HEK293 (cell line): ENCODE data around the gene GSTM5.

ENCODE experiments used
- CTCF ChIA-PET: fragments of 350-600 bp; formaldehyde crosslinking; extraction: SDS; loops from one replicate; lab custom pipeline; 2021; ENCODE audit warnings: antibody characterized with exemption; lab: Yijun Ruan, JAX
- POLR2A ChIA-PET: fragments of 300-600 bp; formaldehyde crosslinking; extraction: SDS; loops from one replicate; lab custom pipeline; 2020; ENCODE audit warnings: antibody characterized with exemption, inconsistent platforms; lab: Yijun Ruan, JAX
- H3K27ac ChIP-seq: fragments of 200-500 bp; sonication (Bioruptor generic); 2 replicates; pipeline ENCODE4 v1.5.1; 2014; ENCODE audit warnings: low read depth, low read length, control low read depth, inconsistent platforms; ENCODE audit errors: extremely low read depth
- H3K36me3 ChIP-seq, 2 experiments: fragments of 200-500 bp in 1 of 2; sonication (Bioruptor generic) in 1 of 2; 1 replicate in 1 of 2; 2 replicates in 1 of 2; pipeline ENCODE4 v1.5.1; 2014 to 2017; ENCODE audit warnings: inconsistent platforms in 2 of 2, low read length in 2 of 2; ENCODE audit not compliant: control insufficient read depth in 2 of 2, insufficient read depth in 1 of 2
- H3K4me1 ChIP-seq: fragments of 200-500 bp; sonication (Bioruptor generic); 2 replicates; pipeline ENCODE4 v1.5.1; 2014; ENCODE audit warnings: mild to moderate bottlenecking, low read length, inconsistent platforms; ENCODE audit not compliant: control insufficient read depth, insufficient read depth
- H3K4me3 ChIP-seq: 2 replicates; pipeline ENCODE4 v1.5.1; 2011; ENCODE audit warnings: low read depth, mild to moderate bottlenecking, control low read depth, low read length, moderate library complexity
- H3K9me3 ChIP-seq: fragments of 200-500 bp; sonication (Bioruptor generic); 2 replicates; pipeline ENCODE4 v1.5.1; 2014; ENCODE audit warnings: low read depth, low read length, inconsistent platforms; ENCODE audit not compliant: control insufficient read depth, insufficient read depth
- KLF1 ChIP-seq: fragments of 450-650 bp; formaldehyde crosslinking; IDR thresholded peaks from 2 replicates; pipeline ENCODE4 v1.5.1; 2016; ENCODE audit warnings: missing biosample characterization, missing genetic modification characterization
- MEIS1 ChIP-seq: sonication (generic); formaldehyde crosslinking; IDR thresholded peaks from 2 replicates; pipeline ENCODE4 v1.8.1; 2022; ENCODE audit warnings: missing genetic modification reagents, mild to moderate bottlenecking, borderline replicate concordance
- MYNN ChIP-seq: fragments of 450-650 bp; formaldehyde crosslinking; IDR thresholded peaks from 2 replicates; pipeline ENCODE4 v1.5.1; 2016; ENCODE audit warnings: missing biosample characterization, missing genetic modification characterization, borderline replicate concordance
- REST ChIP-seq: fragments of 450-650 bp; formaldehyde crosslinking; IDR thresholded peaks from 2 replicates; pipeline ENCODE4 v1.5.1; 2016; ENCODE audit warnings: missing biosample characterization, missing genetic modification characterization
- SP3 ChIP-seq: fragments of 450-650 bp; formaldehyde crosslinking; IDR thresholded peaks from 2 replicates; pipeline ENCODE4 v1.5.1; 2016; ENCODE audit warnings: missing biosample characterization, missing genetic modification characterization
- ZBTB17 ChIP-seq: fragments of 450-650 bp; formaldehyde crosslinking; IDR thresholded peaks from 2 replicates; pipeline ENCODE4 v1.5.1; 2016; ENCODE audit warnings: missing biosample characterization, missing genetic modification characterization
- ZBTB49 ChIP-seq: fragments of 450-650 bp; formaldehyde crosslinking; IDR thresholded peaks from 2 replicates; pipeline ENCODE4 v1.5.1; 2016; ENCODE audit warnings: missing biosample characterization, missing genetic modification characterization, low read depth
- ZBTB7A ChIP-seq: fragments of 450-650 bp; formaldehyde crosslinking; IDR thresholded peaks from 2 replicates; pipeline ENCODE4 v1.5.1; 2016; ENCODE audit warnings: low read depth, missing biosample characterization, missing genetic modification characterization
- ZNF148 ChIP-seq: fragments of 450-650 bp; formaldehyde crosslinking; IDR thresholded peaks from 2 replicates; pipeline ENCODE4 v1.5.0; 2017; ENCODE audit warnings: missing biosample characterization, missing genetic modification characterization, borderline replicate concordance
- ZNF23 ChIP-seq: fragments of 450-650 bp; formaldehyde crosslinking; IDR thresholded peaks from 2 replicates; pipeline ENCODE4 v1.5.1; 2016; ENCODE audit warnings: missing biosample characterization, missing genetic modification characterization, borderline replicate concordance
- ZNF362 ChIP-seq: fragments of 450-650 bp; formaldehyde crosslinking; IDR thresholded peaks from 2 replicates; pipeline ENCODE4 v1.5.1; 2016; ENCODE audit warnings: missing biosample characterization, missing genetic modification characterization
- ZNF501 ChIP-seq: fragments of 450-650 bp; formaldehyde crosslinking; IDR thresholded peaks from 2 replicates; pipeline ENCODE4 v1.5.1; 2016; ENCODE audit warnings: missing biosample characterization, missing genetic modification characterization
- TF ChIP-seq, protein P1 (sequence below): fragments of 450-650 bp; IDR thresholded peaks from 2 replicates; pipeline ENCODE4 v1.5.1; 2018; ENCODE audit warnings: missing biosample characterization, mild to moderate bottlenecking, missing genetic modification characterization

The GSTM5 gene

DNA sequence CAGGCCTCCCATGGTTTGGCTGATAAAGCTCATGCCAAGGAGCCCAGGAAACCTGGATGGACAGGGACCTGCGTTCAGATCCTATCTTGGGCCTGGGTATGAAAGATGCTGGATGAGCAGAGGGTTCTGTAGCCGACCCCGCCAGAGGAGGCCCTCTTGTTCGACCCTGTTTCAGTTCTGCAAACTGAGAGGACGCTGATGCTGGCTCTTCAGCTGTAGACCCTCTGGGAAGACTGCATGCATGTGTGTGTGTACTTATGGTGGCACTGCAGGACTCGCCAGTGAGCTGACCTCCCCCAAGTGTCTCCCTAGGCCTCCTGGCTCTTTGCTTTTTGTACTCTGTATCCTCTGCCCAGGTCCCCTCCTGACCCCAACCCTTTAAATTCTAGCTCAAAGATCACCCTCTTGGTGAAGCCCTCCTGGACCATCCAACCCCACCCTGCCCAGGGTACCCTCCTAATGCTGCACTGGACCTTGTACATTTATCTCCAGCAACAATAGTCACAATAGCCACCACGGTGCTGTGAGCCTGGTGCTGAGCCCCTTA lies 50.1 kb downstream of the GSTM5 start:
- TF ChIP-seq KLF1 (tag by site-specific recombination), result no peak
- no peak for TF ChIP-seq ZBTB17
- TF ChIP-seq MEIS1 (CRISPR knock-in tag), result no peak
- no peak for TF ChIP-seq ZNF23 (tag by site-specific recombination)
- no peak for TF ChIP-seq REST (tag by site-specific recombination)
- TF ChIP-seq ZNF362 (tag by site-specific recombination), result no peak
- no peak for TF ChIP-seq MYNN (tag by site-specific recombination)
- no peak for TF ChIP-seq ZBTB7A (tag by site-specific recombination)
- TF ChIP-seq ZBTB49 (tag by site-specific recombination), result no peak
- no peak for TF ChIP-seq ZNF148 (tag by site-specific recombination)
- TF ChIP-seq ZNF501 (tag by site-specific recombination), result no peak
- TF ChIP-seq SP3 (tag by site-specific recombination), result no peak
- TF ChIP-seq, protein P1, sequence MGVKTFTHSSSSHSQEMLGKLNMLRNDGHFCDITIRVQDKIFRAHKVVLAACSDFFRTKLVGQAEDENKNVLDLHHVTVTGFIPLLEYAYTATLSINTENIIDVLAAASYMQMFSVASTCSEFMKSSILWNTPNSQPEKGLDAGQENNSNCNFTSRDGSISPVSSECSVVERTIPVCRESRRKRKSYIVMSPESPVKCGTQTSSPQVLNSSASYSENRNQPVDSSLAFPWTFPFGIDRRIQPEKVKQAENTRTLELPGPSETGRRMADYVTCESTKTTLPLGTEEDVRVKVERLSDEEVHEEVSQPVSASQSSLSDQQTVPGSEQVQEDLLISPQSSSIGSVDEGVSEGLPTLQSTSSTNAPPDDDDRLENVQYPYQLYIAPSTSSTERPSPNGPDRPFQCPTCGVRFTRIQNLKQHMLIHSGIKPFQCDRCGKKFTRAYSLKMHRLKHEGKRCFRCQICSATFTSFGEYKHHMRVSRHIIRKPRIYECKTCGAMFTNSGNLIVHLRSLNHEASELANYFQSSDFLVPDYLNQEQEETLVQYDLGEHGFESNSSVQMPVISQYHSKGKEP (tag by site-specific recombination), result no peak
- TF ChIP-seq, all 188 proteins: peak for 0

More for the DNA sequence above, 50.1 kb downstream of the GSTM5 start:
- ChIA-PET POLR2A (no interaction called here), CTCF (interaction anchor here (0.6 kb wide), 2 partner anchors 112 to 236 kb away, joined by 3 read pairs; no protein-coding TSS in a partner anchor)
- Histone ChIP-seq H3K4me3 (no peak overlapping the region), H3K36me3 (no peaks in the 10 kb centered on the region), H3K4me1 (no peaks in the 10 kb centered on the region), H3K9me3 (no peaks in the 10 kb centered on the region), H3K27ac (no peak overlapping the region)
